Sigmoid colon (tissue), 4 donors: Measurements from ENCODE around the gene GFRA3.

Experiments
- CTCF ChIP-seq, 4 experiments: fragments of 450-650 bp in 3 of 4; fragments of 200-600 bp in 1 of 4; IDR thresholded peaks; one replicate each; pipeline ENCODE4 v1.5.1; 2016 to 2019; ENCODE audit warnings: antibody characterized with exemption in 4 of 4, mild to moderate bottlenecking in 3 of 4, moderate library complexity in 2 of 4
- EP300 ChIP-seq, 4 donors: sonication (generic); formaldehyde crosslinking; IDR thresholded peaks; one replicate each; pipeline ENCODE4 v1.6.1; 2017; ENCODE audit warnings: antibody characterized with exemption in 4 of 4

DNA sequence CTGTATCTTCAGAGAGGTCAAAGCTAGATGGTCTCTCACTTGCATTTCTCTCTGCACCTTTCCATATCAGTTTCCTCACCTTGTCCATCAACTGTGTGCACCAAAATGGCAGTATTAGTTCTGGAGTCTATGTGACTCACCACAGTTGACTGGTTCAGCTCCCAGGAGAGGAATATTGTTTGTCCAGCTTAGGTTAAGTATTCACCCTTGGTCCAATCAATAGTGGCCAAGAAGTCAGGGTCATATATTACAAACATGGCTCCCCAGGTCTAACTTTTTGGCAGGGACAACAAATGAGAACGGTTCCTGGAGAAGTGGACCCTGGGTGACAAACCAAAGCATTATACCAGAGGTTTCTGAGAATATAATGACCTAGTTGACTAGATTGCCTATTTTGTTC is 36.4 kb downstream of the GFRA3 start:
- TF ChIP-seq CTCF (IDR thresholded peaks at IDR 0.05), result no peak
- no peak for TF ChIP-seq EP300 (IDR thresholded peaks at IDR 0.05)
